GM18868 (cell line): Measurements from ENCODE around the gene TMTC2.
"Not testable (repeated sequence)": the region's sequence is repeated elsewhere in the genome, so short reads cannot be mapped to it uniquely, and the experiment has no call there.

ENCODE experiments used
- ATAC-seq: cut with Tn5 transposase; IDR thresholded peaks from one replicate; pipeline ENCODE4 v1.9.1; 2021; ENCODE audit warnings: mild to moderate bottlenecking, moderate library complexity; ENCODE audit not compliant: unreplicated experiment

TMTC2 gene

DNA sequence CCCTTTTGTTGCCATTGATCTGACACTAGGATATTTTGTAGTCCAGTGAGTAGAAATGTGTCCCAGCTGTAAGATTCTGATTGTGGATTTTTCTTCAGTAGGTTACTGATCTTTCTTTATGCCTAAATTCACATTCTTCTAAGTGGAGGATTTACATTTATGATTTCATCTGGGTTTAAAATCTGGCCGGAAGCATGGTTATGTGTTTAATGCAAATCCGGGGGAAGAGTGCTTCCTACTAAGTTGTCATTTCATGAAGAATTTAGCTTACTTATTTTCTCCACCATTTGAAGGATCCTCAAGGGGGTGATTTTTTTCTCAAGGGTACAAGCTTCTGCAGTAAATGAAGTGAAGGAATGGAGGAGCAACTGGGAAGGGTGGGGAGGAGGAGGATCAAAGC, 96.7 kb downstream of the TMTC2 start:
- no peak for ATAC-seq

DNA sequence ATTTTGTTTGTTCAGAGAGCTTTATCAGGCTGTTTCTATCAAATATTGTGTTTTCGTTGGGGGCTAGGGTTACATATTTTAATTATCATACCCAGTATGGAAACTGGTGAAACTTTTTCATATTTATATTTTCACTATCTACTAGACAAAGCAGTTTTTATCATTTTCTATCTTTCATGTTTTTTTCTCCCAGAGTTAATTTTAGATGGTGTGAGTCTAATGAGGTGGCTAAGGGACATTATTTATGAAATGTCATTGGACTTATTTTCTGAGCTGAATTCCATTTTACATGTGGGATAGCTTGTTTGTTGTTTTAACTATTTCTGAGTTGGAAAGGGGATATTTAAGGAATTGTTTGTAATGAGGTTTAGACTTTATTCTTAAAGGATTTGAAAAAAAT, 100.3 kb downstream of the TMTC2 start:
- ATAC-seq, result no peak

DNA sequence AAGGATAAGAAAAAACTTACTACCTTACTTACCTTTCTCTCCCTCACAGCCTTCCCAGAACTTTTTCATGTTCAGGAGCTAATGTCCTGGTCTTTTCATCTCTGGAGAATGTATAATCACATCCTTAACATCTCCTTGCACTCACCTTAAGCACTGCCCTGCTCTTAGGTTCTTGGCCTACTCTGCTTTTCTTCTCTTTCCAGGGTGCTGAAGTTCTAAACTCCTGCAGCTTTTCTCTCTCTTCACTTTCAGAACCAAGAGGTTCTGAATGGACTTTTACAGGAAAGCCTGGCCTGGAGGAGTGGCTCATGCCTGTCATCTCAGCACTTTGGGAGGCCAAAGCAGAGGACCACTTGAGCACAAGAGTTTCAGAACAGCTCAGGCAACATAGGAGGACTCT, 101.9 kb downstream of the TMTC2 start:
- ATAC-seq, result no peak

DNA sequence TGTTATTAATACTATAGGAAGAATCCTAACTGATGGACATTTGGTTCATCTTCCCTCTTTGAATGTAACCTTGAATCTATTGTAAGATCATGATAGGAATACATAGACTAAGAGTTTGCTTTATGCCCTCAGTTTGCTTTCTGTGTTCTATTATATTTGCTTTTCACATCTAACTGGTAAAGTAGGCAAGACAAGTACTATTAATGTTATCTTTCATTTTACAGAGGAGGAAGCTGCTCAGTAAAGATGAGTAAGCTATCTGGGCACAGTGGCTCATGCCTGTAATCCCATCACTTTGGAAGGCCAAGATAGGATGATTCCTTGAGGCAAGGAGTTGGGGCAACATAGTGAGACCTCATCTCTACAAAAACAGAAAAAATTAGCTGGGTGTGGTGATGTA, 103.0 kb downstream of the TMTC2 start:
- ATAC-seq, result no peak

DNA sequence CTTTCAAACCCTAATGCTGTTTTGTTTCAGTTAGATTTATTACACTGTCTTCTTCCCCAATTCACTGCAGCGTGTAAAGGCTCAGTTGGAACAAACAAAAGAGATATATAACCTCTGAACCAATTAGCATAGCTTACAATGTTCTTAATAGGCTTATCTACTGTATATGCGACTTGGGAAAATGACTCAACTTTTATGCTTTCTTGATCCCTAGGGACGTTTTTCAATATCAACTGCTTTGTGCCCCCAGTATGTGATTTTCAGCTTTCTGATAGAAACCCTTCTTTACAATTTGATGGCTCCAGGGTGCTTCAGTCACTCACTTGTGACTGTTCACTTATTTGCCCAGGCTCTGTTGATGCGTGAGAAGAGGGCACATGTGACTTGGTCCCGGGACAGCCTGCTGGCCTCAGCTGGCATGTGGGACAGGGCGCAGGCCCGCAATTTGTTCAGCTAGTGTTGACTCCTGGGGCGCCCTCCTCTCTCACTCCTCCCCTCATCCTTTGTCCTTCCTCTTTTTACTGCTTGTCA, 107.1 kb downstream of the TMTC2 start:
- no peak for ATAC-seq

DNA sequence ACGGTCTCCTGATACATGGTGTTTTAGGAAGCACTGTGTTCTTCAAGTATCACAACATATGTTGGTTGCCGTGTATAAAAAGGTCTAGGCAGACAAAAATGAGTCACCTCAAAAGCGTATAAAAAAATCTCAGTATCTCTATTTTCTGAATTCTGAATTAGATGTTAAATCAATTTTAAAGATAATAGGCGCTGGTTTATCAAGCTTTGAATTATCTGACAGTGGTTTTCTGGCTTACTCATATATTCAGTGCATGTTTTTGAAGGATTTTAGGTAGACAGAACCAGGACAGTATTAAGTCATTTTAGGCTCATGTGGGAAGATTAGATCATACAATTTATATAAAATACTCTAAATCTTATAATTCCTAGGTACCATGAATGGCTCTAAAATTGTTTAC, 110.8 kb downstream of the TMTC2 start:
- no peak for ATAC-seq

DNA sequence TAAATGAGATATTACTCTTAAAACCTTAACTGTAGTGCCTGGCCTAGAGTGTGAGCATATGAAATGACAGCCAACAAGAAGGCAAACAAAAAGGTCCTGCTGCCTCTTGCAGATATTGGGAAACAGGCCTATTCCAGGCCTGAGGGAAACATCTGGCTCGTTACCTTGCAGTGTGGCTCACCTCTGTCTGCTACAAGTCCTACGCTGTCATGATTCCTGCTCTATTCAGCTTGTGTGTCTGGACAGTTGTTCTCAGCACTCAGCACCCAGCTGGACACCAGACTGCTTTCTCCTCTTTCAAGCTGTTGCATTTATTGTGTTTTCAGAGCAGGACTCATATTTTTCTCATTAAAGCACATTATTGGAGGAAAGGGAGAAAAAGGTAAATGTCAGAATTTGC, 113.5 kb downstream of the TMTC2 start:
- ATAC-seq, result no peak

DNA sequence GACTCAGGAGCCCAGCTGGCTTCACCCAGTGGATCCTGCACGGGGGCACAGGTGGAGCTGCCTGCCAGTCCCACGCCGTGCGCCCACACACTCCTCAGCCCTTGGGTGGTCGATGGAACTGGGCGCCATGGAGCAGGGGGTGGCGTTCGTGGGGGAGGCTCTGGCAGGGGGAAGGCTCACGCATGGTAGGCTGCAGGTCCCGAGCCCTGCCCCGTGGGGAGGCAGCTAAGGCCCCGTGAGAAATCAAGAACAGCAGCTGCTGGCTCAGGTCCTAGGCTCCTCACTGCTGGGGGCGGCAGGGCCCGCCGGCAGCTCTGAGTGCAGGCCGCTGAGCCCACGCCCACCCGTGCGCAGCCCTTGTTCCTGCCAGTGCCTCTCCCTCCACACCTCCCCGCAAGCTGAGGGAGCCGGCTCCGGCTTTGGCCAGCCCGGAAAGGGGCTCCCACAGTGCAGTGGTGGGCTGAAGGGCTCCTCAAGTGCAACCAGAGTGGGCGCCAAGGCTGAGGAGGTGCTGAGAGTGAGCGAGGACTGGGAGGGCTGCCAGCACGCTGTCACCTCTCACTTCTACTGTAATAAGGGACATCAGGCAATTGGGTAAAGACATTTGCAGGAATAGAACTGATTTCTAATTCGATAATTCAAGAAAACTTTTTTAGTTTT, 115.4 kb downstream of the TMTC2 start:
- ATAC-seq, result no peak

DNA sequence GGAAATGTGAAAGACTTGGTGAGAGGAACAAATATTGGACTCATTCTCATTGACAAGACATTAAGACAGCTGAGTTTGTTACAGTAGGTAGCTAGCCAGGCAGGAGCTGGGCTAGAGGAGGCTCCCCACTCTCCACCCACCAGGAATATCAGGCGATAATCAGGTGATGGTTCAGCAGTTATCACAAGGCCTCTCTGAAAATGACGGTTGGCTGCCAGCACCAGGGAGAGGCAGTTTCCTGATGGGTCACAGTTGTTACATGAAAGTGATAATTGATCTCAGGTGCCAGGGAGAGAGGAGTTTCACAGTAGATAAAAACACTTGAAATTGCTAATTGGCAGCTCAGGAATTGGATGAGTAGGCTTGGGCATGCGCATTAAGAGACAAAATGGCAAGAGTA, 116.5 kb downstream of the TMTC2 start:
- ATAC-seq, result no peak

DNA sequence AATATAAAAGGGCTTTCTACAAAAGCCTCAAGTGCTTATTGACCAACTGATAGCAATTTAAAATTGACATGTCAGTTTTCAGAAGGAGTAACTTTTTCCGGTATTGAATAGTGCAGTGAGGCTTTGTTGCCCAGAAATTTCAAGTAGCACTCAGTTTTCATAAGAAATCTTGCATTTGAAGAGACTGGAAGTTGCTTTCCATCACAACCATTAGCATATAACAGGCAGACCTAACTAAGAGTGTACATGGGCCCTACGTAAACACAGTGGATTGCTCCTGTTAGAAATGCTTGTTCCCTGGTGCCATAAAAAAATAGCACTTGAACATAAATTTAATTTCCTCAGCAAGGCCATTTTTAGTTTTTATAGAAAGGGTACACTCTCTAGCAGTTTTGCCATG, 117.9 kb downstream of the TMTC2 start:
- ATAC-seq, result no peak

DNA sequence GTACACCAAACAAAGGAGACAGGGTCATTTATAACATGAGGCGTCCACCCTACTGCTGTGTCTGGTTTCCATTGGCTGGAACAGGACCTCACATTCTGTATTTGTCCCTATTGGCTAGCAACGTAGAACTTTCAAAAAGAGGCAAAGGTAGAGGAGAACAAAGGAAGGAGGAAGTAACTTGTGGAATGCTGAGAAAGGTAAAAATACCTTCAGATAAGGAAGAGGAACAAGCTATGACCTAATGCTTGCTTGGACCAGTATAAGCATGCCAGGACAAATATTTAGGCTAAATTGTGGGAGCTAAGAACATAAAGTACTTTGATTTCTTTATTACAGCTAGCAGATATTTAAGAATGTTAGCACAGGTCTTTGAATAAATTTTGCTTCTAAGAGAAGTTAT, 118.3 kb downstream of the TMTC2 start:
- ATAC-seq, result not testable (repeated sequence)

DNA sequence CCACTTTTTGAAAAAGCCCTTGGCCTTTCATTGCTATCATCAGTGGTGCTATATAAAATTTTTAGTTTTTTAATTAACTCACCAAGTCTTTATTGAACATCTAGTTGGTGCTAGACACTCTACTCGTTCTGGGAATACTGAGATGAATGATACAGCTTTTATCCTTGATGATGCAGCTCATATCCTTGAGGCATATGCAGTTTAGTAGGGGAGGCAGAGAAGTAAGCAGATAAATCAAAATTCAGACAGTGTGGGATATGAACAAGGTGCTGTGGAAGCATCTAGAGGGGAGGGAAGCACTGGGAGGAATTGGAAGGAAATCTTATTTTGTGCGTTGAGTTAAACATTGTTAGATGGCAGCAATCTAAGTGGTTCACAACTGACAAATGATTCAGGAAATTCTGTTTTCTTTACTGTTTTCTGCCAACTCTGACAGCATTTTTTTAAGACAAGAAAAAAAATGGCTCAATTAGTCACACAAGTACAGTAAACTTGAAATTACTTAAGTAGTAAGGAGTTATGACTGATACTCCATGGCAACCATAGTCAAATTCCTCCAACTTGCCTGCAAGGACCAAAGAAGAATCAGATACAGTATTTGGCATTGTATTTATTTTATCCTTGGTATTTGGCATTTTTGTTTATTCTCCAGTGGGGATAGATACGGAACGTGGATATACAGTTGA, 119.2 kb downstream of the TMTC2 start:
- ATAC-seq, result no peak

DNA sequence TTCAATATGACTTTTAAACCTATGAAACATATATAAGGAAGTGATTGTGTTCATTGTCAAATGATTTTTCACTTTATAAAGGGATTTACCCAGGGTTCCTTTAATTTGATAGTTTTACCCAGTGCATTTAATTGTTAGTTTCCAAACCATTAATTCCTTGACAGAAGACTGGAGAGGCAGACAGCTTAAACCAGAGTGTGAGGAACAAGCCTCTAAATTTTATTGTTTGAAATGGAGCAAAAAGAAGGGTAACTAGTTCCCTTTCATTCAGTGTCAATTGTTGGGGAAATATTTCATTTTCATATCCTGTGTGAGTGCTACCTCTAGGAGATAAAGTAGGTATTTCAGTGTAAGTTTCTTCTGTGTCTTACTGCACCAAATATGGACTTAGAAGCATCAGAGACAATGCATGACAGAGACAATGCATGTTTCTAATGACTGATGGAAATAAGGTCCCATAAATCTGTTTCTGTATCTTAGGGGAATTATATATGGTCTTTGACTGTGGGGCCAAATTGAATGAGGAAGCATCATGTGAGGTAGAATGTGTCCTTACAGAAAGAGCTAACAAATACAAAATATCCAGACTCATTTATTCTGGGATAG, 120.5 kb downstream of the TMTC2 start:
- ATAC-seq, result no peak

DNA sequence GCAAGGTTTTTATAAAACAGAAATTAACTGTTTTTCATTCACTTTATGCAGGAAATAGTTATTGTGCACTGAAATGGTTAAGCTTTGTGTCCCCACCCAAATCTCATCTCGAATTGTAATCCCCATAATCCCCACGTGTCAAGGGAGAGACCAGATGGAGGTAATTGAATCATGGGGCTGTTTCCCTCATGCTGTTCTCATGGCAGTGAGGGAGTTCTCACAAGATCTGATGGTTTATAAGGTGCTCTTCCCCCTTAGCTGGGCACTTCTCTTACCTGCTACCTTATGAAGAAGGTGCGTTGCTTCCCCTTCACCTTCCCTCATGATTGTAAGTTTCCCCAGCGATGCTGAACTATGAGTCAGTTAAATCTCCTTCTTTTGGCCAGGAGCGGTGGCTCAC, 123.9 kb downstream of the TMTC2 start:
- no peak for ATAC-seq

DNA sequence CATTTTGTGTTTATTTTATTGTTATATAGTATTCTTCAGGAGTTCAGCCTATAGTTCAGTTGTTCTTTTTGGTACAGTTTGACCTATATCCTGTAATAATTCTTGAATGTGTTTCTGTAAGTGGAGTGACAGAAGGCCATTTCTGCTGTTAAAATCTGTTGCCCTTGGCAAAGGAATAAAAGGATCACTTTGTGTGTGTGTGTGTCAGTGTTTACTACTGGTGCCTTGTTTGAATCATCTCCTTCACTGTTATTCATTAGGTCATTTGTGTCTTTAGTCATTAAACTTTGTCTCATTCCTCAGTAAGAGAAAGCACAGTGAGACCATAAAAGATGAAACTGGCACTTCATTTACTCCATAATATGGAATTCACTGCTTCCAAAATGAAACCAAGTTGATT, 130.7 kb downstream of the TMTC2 start:
- no peak for ATAC-seq

DNA sequence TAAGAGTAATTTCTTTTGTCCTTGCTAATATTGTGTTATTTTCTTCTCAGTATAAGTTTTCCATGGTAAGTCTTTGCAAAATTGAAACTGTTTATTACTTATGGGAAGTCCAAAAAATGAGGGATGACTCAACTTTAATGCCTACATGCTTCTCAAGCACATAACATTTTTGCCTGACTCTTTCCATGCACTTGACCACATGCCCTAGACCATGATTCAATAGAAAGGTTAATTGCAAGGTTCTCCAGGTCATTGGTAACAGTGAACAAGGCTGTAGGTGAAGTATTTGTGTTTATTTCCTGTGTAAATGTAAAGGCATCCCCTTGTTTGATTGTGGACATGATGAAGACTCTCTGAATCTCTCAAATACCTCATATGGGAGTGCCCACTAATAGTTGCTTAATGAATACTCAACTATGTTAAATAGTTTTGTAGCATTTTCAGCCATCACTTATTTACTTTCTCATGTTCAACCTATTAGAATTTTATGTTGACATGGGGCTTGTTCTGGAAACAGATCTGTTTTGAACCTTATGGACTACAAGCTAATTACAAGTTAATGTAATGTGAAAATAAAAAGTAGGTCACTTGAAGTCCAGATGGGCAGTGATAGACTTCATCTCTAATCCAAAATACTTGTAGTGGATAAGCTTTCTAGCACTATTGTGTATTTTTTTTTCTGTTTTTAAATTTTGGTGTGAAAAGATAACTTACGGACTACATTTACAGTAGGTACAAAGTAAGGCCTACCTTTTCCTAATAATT, 131.7 kb downstream of the TMTC2 start:
- ATAC-seq, result no peak

DNA sequence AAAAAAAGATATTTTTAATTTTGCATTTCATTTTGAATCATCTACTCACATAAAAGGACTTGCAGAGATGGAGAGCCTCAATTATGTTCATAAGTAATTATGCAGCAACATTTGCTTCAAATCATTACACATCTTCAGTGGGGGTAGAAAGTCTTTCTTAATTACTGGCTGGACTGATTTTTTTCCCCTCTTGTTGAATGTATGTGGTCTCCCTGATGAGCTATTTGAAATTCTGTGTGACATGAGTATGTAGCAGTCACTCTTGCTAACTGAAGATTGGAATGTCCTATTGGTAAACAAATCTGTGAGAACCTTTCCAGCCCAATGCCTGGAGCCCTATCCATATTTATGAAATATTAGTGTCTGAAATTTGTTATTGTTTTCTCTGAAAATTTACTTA, 139.8 kb downstream of the TMTC2 start:
- no peak for ATAC-seq

DNA sequence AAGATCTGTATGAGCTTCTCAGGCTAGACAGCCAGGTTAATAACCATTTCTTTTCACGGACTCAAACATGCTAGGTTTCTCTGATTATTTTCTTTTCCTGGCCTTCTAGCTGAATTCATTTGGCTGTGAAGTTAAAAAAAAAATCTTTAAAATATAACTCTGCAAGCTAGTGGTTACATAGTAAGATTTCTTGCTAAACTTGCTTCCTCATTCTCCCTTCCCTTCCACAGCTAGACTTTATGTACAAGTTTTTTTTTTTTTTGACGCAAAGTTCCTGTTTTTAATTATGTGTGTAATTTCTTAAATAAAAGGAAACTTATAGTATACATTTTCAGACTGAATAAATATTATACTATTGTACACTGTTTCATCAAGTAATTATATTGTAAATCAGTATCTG, 145.4 kb downstream of the TMTC2 start:
- no peak for ATAC-seq

DNA sequence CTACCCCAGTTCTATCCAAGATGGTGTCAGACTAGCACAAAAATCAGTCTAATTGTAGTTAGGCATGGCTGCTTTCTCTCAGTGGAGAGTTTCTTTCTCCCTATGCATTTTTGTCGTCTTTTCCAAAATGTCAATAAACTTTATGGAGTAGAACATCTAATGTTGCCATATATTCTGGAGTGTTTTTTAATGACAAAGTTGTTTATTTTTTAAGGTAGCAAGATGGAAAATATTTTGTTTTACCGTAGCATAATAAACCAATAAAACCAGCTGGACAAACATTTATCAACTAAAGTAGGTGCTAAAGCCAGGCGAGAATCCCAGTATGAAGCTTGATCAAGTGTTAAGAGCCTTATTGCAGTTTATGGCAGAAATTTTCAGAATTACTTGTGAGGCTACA, 146.3 kb downstream of the TMTC2 start:
- no peak for ATAC-seq

DNA sequence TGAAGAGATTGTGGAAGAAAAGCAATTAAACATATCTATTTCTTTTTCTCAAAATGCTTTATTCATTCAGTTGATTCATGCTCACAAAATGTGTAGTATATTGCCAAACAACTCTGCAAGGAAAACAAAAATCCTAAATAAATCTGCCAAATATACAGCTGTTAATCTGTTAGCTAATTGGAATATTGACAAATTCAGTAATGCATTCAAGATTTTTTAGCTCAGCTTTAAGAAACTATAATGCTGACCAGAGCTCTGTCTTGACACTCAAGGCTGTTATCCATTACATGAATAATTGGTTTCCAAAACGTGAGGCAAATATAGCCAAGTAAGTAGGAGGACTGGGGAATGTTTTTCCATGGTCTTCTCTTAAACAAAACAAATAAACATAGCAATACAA, 146.8 kb downstream of the TMTC2 start:
- ATAC-seq, result no peak

DNA sequence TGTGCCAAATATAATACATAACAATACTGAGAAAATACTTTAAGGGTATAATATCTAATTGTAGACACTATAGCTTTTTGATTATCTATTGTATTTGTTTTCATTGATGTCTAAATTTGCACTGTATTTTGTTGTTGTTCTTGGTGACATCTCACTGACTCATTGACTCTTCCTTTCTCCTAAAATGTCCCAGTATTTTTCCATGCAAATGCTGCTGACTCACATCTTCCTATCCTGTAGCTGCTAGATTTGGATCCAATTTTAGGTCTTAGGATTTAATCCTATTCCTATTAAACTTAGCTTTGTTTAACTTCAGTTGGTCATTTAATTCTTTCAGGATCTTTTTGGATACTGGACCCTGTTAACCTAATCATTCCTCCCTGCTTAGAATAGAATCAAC, 148.5 kb downstream of the TMTC2 start:
- no peak for ATAC-seq

DNA sequence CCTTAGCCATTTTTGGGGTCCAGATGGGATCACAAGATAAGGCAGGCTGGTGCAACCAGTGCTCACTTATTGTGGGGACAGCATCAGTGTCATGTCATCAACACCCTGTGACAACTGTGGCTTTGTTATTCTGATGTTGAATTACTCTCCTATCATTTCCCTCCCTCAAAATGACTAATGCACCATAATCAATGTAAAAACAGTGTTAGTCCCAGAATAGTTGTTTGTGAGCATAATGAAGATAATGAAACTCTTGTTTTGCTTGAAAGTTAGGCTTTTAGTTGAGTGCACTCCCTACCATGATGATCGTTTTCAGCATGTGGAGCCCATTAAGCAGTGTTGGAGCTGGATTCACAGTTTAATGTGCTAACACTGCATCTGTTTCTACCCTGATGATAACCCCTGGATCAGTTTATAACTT, 151.4 kb downstream of the TMTC2 start:
- ATAC-seq, result no peak
